ENCODE measurements around the gene CNN1.
A peak's percentile ranks its signal among the peaks of the same experiment; 100 is the strongest.

The CNN1 gene

DNA sequence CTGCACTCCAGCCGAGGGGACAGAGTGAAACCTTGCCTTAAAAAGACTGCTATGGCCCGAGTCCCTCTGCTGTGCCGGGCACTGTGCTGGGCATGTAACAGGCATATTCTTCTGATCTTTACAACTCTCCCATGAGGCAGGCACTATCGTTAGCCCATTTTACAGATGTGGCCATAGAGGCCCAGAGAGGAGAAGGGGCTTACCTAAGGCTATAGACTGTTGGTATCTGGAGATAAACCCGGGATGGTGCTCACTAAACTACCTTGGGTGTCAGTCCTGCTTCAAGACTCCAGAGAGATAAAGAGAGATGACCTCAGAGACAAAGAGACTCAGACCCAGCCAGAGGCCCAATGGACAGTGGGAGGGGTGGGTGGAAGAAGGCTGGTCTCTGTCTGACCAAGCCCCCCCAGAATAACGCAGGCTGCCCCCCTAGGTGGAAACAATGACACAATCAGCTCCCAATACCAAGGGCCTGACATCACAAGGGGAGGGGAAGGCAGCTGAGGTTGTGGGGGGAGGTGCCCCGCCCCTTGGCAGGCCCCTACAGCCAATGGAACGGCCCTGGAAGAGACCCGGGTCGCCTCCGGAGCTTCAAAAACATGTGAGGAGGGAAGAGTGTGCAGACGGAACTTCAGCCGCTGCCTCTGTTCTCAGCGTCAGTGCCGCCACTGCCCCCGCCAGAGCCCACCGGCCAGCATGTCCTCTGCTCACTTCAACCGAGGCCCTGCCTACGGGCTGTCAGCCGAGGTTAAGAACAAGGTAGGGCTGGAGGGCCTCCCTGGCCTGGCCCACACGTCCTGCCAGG is at the start of gene CNN1:
Gene CNN1, plus strand, starts transcription at position 620 of the 805 bp plus-strand sequence. Its CDS starts 77 bp downstream, at position 697.
- no peak for DNase-seq

DNA sequence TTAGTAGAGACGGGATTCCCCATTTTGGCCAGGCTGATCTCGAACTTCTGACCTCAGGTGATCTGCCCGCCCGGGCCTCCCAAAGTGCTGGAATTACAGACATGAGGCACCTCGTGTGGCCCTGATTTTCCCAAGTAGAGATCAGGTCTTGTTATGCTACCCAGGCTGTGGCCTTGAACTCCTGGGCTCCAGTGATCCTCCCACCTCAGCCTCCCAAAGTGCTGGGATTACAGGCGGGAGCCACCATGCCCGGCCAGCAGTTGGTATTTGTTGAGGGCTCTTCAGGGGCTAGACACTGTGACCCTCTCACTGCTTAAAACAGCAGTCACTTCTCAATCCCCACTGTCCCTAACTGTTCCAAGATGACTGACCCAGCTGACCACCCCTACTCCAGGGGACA is 49.3 kb upstream of the CNN1 start:
- DNase-seq = no peak

DNA sequence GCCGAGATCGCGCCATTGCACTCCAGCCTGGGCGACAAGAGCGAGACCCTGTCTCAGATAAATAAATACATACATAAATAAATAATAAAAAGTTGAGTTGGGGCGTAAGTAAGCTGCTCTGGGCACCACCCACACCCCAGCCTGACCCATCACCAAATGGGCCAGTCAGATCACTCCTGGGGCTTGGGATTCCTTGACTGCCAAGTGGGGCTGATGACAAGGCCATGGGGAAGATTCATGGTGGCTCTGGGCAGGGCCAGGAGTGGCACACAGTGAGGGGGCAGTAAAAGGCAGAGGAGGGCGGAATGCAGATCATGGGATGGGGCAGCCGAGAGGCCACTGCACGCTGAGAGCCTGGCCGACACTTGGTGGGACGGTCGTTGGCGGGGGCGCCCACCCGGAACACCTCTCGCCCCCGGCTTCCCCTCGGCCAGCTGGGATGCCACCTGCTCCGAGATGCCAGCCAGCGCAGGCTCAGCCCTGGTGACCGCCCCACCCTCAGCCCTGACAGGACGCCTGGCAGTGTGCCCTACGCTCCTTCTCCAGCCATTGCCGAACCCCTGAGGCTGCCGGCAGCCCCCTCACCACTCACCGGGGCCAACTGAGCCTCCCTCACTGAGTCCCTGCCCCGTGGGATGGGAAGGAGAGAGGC is 43.9 kb upstream of the CNN1 start:
- DNase-seq = no peak

DNA sequence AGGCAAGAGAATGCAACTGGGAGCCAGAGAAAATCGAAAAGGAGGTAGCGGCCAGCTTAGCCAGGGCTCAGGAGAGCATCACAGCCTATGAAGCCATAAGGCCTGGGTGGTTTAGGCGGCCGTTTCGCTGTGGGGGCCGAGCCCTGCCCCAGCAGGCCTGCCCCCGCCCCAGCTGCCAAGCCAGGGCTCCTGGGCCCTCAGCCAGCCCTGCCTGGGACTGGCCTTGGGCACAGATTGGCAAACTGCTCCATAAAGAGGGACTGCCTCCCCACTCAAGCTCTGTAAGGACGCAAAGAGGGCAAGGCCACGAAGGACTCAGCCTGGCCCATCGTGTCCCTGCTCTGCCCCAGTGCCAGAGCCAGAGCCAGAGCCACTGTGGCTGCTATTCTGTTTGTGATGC is 43.2 kb upstream of the CNN1 start:
- DNase-seq = no peak

DNA sequence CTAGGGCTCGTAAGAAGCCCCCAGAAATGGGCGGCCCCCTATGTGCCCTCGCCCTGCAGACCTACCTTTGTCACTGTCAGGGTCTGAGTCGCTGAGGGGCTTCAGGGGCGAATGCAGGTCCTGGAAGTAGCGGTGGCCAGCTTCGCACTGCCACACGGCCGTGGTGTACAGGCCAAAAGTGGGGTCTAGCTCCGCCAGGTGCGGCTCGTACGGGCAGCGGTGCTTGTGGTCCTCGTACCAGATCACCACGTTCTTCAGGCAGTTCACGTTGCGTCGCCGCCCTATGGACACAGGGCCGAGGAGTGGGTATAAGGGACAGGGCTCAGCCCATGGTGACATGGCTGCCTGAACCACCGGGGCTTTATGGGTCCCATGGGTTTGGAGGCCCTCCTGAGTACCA is 42.8 kb upstream of the CNN1 start:
- no peak for DNase-seq

DNA sequence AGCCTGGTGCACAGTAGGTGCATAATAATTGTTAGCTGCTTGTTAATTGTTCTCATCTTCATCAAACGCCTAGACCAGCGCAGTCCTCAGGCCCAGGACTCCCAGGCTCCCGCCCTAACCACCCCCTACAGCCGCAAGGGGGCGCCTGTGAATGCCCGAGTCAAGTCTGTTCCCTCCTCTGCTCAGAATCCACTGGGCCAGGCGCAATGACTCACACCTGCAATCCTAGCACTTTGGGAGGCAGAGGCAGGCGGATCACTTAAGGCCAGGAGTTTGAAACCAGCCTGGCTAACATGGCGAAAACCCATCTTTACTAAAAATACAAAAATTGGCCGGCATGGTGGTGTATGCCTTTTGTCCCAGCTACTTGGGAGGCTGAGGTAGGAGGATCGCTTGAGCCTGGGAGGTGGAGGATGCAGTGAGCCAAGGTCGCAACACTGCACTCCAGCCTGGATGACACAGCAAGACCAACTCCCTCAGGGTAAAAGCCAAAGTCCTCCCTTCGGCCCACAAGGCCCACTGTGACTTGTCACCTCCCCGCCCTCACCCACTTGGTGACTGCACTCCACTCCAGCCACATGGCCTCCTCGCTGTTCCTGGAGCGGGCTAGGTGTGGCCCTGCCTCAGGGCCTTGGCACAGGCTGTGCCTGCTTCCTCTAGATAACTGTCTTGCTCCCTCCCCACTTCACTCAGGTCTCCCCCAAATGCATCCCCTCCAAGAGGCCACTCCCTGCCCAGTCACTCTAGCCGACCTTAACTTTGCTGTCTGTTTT is 42.1 kb upstream of the CNN1 start:
- DNase-seq = peak; percentile 19 to 55 (median 34)

DNA sequence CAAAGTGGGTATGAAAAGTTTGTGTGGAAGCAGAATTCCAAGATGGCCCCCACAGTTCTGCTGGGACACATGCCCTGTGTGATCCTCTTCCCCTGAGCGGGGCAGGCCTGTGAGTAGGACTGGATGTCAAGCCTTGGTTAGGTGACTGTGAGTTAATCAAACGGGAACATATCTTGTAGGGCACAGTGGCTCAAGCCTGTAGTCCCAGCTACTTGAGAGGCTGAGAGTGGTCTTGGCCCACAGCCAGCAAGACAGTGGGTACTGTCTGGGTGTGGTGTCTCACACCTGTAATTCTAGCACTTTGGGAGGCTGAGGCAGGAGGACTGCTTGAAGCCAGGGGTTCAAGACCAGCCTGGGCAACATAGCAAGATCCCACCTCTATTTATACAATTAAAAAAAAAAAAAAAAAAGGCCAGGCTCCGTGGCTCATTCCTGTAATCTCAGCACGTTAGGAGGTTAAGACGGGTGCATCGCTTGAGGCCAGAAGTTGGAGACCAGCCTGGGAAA is 39.4 kb upstream of the CNN1 start:
- no peak for DNase-seq

DNA sequence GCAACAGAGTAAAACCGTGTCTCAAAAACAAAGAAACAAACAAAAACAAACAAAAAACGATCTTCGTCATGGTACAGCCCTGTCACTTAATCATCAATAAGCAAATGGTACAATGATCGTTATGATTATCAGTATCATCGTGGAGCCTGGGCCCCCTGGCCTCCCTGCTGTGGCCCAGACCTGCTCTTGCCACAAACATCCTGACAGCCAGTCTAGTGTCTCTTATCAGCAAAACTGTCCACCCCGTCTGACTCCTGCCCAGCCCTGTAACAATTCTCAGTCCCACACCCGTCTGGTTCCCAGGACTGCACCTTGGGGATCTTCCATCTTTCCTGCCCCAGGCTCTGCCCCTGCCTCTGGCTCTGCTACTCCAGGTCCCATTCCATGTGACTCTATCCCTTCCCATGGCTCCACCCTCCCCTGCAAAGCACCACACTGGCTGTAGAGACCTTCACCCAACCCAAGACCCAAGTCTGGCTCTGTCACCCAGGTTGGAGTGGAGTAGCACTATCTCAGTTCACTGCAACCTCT is 38.7 kb upstream of the CNN1 start:
- no peak for DNase-seq

DNA sequence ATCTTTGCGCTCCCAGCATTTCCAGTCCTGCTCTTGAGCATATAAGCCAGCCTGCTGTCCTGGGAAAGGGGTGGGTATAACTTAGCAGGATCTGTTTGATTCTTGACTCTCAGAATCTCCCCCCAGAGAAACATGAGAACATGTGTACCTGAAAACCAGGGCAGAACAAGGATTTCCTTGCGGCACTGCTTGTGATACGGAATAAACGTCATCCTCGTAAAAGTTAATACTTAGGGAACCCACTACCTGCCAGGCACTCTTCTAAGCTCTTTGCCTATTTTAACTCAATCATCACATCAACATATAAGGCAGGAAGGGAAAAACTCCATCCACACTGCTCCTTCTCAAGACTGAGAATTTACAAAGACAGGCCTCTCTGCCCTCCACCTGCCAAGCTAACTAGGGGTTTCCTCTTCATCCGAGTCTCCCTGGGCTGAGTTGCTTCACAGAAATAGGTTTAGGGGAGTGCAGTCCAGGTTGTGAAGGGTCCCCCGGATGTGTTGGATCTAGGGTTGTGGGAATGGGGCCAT is 34.1 kb upstream of the CNN1 start:
- DNase-seq = no peak

DNA sequence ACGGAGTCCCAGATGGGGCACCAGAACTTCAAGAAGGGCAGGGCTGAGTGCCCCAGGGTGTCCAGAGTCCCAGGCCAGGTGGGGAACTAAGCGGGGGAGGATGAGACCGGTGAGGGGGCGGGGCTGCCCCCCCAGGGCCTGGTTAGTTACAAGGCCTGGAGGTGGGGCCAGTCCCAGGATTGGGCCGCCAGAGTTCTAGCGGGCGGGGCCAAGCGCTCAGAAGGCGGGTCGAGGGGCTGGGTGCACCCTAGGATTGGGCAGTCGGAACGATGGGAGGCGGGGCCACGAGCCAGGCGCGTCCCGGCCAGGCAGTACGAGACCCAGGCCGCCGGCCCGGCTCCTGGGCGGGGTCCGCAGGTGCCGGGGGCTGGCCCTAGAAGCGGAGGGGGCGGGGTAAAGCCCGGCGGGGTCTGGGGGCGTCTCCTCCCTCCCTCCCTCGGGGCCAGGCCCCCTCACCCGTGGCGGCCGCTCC is 33.6 kb upstream of the CNN1 start:
- DNase-seq = peak; percentile 76 to 96 (median 86)

DNA sequence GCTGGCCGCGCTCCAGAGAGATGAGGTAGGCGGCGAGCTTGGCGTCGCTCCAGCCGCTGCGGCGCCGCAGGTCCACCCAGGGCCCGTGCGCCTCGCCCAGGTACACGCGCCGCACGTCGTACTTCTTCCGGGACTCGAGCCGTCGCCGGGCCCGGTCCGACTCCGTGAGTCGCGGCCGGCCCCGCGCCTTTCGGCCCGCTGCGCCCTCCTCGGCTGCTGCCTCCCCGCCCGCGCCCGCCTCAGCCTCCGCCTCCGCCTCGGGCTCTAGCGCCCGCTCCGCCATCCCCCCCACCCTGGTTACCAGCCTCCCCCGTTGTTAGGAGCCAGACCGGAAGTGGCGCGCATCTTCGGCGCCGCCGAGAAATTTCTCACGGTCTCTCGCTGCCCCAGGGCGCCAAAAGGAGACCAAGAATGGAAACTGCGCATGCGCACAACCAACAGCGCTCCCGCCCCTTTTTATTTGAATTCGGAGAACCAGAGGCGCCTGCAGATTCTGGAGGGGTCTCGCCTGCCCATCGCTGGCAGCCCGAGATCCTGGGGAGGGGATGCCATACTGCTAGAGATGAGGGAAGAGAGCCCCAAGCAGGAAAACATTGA is 33.0 kb upstream of the CNN1 start, which contains the start of gene ZNF653:
Gene ZNF653, minus strand, starts transcription at position 336 of the 597 bp plus-strand sequence. Its CDS starts 53 bp downstream, at position 283.
- DNase-seq = peak; percentile 83 to 91 (median 88)

DNA sequence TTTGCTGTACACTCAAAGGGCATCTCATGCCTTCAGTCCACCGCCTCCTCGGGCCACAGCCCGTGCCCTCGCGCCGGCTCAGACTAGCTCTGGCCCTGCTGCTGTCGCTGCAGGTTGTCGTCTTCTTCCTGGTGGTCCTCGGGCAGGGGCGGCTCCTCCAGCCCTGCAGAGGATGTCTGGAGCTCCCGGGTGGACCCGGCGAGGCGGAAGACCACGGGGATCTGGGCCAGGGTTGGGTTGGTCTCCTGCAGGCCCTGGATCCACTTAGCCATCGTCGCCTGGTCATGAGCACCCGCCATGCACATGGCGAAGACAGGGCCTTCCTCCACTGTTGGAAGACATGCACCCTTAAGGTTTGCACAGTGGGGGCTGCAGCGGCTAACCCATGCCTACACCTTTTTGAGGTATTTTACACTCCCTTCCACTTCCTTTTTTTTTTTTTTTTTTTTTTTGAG is 32.5 kb upstream of the CNN1 start:
- DNase-seq = no peak

DNA sequence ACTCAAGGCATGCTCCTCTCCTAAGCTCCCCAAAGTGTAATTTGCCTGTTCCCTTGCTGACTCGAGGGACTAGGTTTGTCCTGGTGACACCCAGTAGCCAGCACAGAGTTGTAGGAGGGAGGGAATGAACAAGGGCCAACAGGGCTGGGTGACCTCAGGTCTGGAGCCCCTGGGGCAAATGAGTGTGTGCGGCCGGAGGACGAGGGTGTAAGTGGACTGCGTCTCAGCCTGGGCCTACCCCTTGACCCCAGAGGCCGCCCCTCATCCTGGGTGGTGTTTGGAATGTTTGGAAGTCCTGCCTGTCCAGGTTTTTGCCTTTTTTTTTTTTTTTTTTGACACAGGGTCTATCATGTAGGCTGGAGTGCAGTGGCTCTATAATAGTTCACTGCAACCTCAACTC is 31.7 kb upstream of the CNN1 start:
- no peak for DNase-seq

DNA sequence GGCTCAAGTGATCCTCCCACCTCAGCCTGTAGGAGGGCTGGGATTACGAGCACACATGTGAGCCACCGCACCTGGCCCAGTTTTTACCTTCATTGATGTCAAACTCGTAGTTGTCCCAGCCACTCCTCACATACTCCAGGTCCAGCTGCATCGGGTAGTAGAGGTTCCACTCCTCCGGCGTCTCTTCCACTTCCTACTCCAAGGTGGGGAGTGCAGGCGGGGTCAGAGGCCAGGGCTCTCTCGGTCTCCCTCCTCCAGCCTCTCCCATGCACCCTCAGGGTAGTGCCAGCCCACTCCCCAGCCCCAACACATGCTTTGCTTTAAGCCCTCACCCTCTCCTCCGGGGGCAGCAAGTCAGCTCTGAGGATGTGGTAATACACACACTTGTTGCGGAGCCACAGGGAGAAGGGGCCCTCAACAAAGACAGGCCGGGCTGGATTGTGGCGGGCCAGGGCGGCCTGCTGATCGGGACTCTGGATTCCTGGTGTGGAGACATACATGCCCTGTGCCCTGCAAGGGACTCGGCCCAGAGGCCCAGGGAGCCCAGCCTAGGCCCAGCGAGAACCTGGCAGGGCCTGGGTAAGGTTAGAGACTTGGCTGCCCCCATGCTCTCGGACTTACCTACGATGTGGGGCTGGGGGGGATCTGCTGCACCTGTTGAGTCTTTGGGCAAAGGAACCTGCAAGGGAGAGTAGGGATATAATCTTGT is 31.1 kb upstream of the CNN1 start:
- no peak for DNase-seq

DNA sequence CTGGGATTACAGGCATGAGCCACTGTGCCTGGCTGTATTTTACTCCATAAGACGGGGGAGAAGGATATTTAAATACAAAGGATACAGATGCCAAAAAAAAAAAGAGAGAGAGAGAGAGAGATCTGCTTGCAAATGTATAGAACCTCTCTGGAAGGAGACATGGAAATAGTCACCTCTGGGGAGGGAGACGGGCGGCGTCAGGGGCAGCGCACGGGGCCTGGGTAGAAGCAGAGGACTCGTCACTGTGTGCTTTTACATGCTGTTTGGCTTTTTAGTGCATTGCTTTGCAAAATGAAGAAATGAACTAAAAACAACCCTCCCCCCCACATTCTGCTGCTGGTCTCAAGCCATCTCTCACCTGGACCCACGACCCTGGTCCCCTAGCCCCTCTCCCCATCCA is 28.2 kb upstream of the CNN1 start:
- DNase-seq = no peak

DNA sequence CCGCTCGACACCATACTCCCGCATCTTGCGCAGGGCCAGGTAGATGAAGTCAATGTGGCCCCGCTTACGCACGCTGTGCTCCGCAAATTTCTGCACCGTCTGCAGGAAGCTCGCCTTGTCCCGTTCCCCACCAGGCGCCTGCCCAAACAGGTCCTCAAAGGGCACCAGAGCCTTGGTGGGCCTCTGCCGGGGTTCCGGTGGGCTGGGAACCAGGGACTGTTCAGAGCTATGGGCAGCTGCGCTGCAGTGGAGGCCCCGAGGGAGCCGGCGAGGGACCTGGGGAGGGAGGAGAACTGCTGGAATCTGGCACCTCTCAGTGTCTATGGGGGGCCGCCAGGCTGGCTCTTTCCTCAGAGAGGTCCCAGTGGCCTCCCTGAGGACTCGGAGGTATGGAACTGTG is 24.7 kb upstream of the CNN1 start:
- no peak for DNase-seq

DNA sequence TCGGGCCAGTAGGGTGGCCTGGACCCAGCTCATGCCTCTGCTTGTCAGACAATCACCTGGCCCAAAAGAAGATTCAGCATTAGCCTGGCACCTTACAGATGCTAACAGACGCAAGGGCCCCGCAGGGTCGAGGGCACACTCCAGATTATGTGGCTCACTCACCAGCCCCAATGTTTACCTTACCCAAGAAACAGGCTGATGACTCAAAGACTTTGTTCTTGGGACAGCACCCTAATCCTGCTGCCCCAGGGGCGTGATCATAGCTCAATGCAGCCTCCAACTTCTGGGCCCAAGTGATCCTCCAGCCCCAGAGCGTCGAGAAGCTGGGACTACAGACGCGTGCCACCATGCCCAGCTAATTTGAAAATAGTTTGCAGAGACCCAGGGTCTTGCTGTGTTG is 19.5 kb upstream of the CNN1 start:
- DNase-seq = no peak

DNA sequence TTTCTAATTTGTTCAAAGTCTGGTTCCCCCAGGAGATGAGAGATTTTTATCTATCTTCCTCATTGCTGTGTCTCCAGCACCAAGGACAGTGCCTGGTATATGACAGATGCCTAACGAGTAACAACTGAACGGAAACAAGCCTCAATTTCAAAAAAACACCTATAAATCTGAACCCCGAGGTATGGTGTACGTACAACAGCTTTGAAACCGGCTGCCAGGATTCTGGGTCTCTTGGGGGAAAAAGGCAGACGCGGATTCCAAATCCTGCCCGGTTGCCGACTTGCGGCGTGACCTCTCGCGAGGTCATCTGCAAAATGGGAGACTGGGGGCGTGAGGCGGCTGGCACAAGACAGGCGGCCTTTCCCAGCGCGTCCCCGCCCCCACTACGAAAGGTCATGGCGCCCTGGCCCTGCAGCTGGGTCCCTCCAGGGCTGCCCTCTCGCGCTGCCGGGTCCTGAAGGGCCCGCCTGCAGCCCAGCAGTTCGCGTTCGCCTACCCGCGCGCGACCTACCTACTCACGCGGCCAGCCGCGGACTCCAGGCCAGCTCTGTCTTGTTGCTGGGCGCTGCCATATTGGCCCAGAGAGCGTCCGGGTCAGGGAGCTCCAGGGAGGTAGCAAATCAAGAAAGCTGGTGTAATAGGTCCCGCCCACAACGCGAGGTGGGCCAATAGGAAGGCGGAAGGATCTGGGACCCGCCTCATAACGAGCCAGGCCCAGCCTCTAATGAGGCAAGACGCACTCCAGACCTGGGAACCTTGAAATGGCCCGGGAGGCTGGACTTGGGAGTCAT is 9.9 kb upstream of the CNN1 start, which contains the start of gene ECSIT:
Gene ECSIT, minus strand, starts transcription at position 584 of the 791 bp plus-strand sequence. CDS start 9,964 bp downstream, outside the sequence.
- peak; percentile 69 to 85 (median 80) for DNase-seq

DNA sequence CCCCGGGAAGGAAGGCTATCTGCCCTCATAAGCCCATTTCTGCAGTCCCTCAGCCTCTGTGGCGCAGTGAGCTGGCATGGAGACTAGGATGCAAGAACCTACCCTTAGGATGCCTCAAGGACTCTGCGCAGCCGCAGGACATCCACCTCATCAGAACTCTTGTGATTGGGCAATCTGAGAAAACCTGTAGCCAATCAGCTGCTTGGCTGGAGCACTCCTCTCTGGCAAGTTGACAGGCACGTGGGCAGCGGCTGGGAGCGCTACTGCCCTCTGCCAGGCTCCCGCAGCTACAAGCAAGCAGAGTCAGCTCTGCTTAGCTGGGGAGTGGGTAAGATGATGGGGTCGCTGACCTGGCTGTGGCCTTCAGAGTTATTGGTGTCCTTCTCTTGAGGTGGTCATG is 8.2 kb upstream of the CNN1 start:
- peak in 1 of 4 experiments; percentile 9 for DNase-seq

DNA sequence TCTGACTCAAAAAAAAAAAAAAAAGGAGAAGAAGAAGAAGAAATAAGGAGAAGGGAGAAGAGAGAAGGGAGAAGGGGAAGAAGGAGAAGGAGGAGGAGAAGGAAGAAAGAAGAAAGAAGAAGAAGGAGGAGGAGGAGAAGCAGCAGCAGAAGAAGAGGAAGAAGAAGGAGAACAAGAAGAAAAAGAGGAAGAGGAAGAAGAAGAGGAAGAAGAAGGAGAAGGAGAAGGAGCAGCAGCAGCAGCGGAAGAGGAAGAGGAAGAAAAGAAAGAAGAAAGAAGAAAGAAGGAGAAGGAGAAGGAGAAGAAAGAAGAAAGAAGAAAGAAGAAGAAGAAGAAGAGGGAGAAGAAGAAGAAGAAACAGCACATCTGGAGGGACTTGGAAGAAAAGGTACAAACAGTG is 4.1 kb upstream of the CNN1 start:
- no peak for DNase-seq
